Measurements from ENCODE around the gene CPA4.
"Not testable (repeated sequence)": the region's sequence is repeated elsewhere in the genome, so short reads cannot be mapped to it uniquely, and the experiment has no call there.

Gene CPA4

GRCh38 chr7:130303551-130303950 is 10.6 kb downstream of the CPA4 start:
- DNase-seq, result no peak

- DNase-seq, result no peak
Measured at GRCh38 chr7:130303982-130304381, 11.0 kb downstream of the CPA4 start.

- no peak for DNase-seq
Measured at GRCh38 chr7:130304878-130305277, 11.9 kb downstream of the CPA4 start.

- DNase-seq, result no peak
Measured at GRCh38 chr7:130305433-130306042, 12.6 kb downstream of the CPA4 start.

GRCh38 chr7:130309986-130310385 is 17.0 kb downstream of the CPA4 start:
- no peak for DNase-seq

- no peak for DNase-seq
Measured at GRCh38 chr7:130314305-130314704, 21.3 kb downstream of the CPA4 start.

- no peak for DNase-seq
Measured at GRCh38 chr7:130319541-130319940, 26.6 kb downstream of the CPA4 start.

- not testable (repeated sequence) for DNase-seq
Measured at GRCh38 chr7:130321542-130322229, 28.7 kb downstream of the CPA4 start.

GRCh38 chr7:130322615-130323014 is 29.7 kb downstream of the CPA4 start:
- DNase-seq, result no peak

GRCh38 chr7:130324306-130324943 is 31.5 kb downstream of the CPA4 start:
- DNase-seq, result no peak

GRCh38 chr7:130329681-130330080 is 36.7 kb downstream of the CPA4 start:
- no peak for DNase-seq

- no peak for DNase-seq
Measured at GRCh38 chr7:130332259-130333053, 39.5 kb downstream of the CPA4 start.

GRCh38 chr7:130333832-130334231 is 40.9 kb downstream of the CPA4 start:
- no peak for DNase-seq

- peak; percentile 79 for DNase-seq
Measured at GRCh38 chr7:130334274-130334673, 41.3 kb downstream of the CPA4 start.

- no peak for DNase-seq
Measured at GRCh38 chr7:130337410-130337971, 44.5 kb downstream of the CPA4 start.

- DNase-seq, result no peak
Measured at GRCh38 chr7:130338233-130338632, 45.3 kb downstream of the CPA4 start.

- no peak for DNase-seq
Measured at GRCh38 chr7:130341882-130342281, 48.9 kb downstream of the CPA4 start.

GRCh38 chr7:130342701-130343380 is 49.9 kb downstream of the CPA4 start:
- DNase-seq, result no peak

- DNase-seq, result no peak
Measured at GRCh38 chr7:130344271-130344866, 51.4 kb downstream of the CPA4 start, which contains the start of gene CPA5. Gene CPA5 (plus strand): TSS chr7:130344816. CDS start chr7:130346486, 1,670 bp downstream.

- DNase-seq, result peak; percentile 62
Measured at GRCh38 chr7:130345136-130345535, 52.2 kb downstream of the CPA4 start.

- no peak for DNase-seq
Measured at GRCh38 chr7:130345725-130346124, 52.8 kb downstream of the CPA4 start.
